Neural cell (in vitro differentiated cells): ENCODE data around the gene KRT16. TPM values are rescaled to one million over a fixed set of nuclear protein-coding genes. Genes with fewer than 3 reads are reported as not detected.
"Not testable (repeated sequence)": the region's sequence is repeated elsewhere in the genome, so short reads cannot be mapped to it uniquely, and the experiment has no call there.

ENCODE experiments used
- H2AFZ ChIP-seq: fragments of 200-600, 300-800 bp; sonication (generic), shearing (Covaris generic); 2 replicates; pipeline ENCODE4 v1.6.0; 2014; ENCODE audit warnings: low read depth, mild to moderate bottlenecking, antibody characterized with exemption, low read length, moderate library complexity
- H3F3A ChIP-seq: fragments of 200-600 bp; shearing (Covaris generic); 2 replicates; pipeline ENCODE4 v1.6.1; 2016; ENCODE audit warnings: mild to moderate bottlenecking, moderate library complexity, mixed read lengths, antibody characterized with exemption, low read length; ENCODE audit not compliant: insufficient read depth, poor library complexity, severe bottlenecking
- H3K27ac ChIP-seq: fragments of 200-600, 300-800 bp; sonication (generic), shearing (Covaris generic); 2 replicates; pipeline ENCODE4 v1.5.1; 2014; ENCODE audit warnings: mild to moderate bottlenecking, low read length, moderate library complexity
- H3K27me3 ChIP-seq: fragments of 300-800, 200-600 bp; sonication (generic), shearing (Covaris generic); 2 replicates; pipeline ENCODE4 v1.6.0; 2014; ENCODE audit warnings: mild to moderate bottlenecking, low read depth, low read length, moderate library complexity; ENCODE audit not compliant: insufficient read depth
- H3K36me3 ChIP-seq: fragments of 300-800, 200-600 bp; sonication (generic), shearing (Covaris generic); 2 replicates; pipeline ENCODE4 v1.5.1; 2014; ENCODE audit warnings: mild to moderate bottlenecking, antibody characterized with exemption, low read length, moderate library complexity; ENCODE audit not compliant: insufficient read depth
- H3K4me2 ChIP-seq: fragments of 300-800, 200-600 bp; sonication (generic), shearing (Covaris generic); 2 replicates; pipeline ENCODE4 v1.6.0; 2014; ENCODE audit warnings: mild to moderate bottlenecking, low read length
- H3K4me3 ChIP-seq: fragments of 300-800, 200-600 bp; sonication (generic), shearing (Covaris generic); 2 replicates; pipeline ENCODE4 v1.5.1; 2014; ENCODE audit warnings: mild to moderate bottlenecking, low read length, moderate library complexity
- H3K79me2 ChIP-seq: fragments of 200-600 bp; shearing (Covaris generic); replicated peaks from 2 replicates; pipeline ENCODE4 v1.6.0; 2014; ENCODE audit warnings: mild to moderate bottlenecking, low read length, moderate library complexity; ENCODE audit not compliant: insufficient read depth
- H3K9ac ChIP-seq: fragments of 300-800, 200-600 bp; sonication (generic), shearing (Covaris generic); 2 replicates; pipeline ENCODE4 v1.6.1; 2016; ENCODE audit warnings: mild to moderate bottlenecking, low read length, mixed read lengths
- H3K9me2 ChIP-seq: fragments of 200-600 bp; shearing (Covaris generic); 2 replicates; pipeline ENCODE4 v1.6.1; 2016; ENCODE audit warnings: mild to moderate bottlenecking, low read length, mixed read lengths; ENCODE audit not compliant: insufficient read depth
- H3K9me3 ChIP-seq: fragments of 200-600, 300-800 bp; sonication (generic), shearing (Covaris generic); 2 replicates; pipeline ENCODE4 v1.6.1; 2016; ENCODE audit warnings: mild to moderate bottlenecking, mixed run types, low read length, moderate library complexity, mixed read lengths
- H4K20me1 ChIP-seq: fragments of 200-600 bp; shearing (Covaris generic); 2 replicates; pipeline ENCODE4 v1.6.1; 2016; ENCODE audit warnings: mild to moderate bottlenecking, mixed run types; ENCODE audit not compliant: insufficient read depth
- CTCF ChIP-seq: fragments of 450-650 bp; IDR thresholded peaks from 2 replicates; pipeline ENCODE4 v1.5.1; 2014; ENCODE audit warnings: antibody characterized with exemption, mild to moderate bottlenecking, moderate library complexity; ENCODE audit not compliant: poor library complexity, severe bottlenecking
- EZH2 ChIP-seq: fragments of 200-600, 300-800 bp; shearing (Covaris generic), sonication (generic); IDR thresholded peaks from 2 replicates; pipeline ENCODE4 v1.6.1; 2014; ENCODE audit warnings: antibody characterized with exemption, low read length, borderline replicate concordance, mild to moderate bottlenecking; ENCODE audit not compliant: insufficient read depth, poor library complexity, severe bottlenecking
- MXI1 ChIP-seq: fragments of 450-650 bp; conservative IDR thresholded peaks from 2 replicates; pipeline ENCODE4 v1.6.1; 2014; ENCODE audit warnings: antibody characterized with exemption, mild to moderate bottlenecking; ENCODE audit not compliant: poor library complexity, severe bottlenecking
- POLR2AphosphoS5 ChIP-seq: IDR thresholded peaks from 2 replicates; pipeline ENCODE4 v1.6.1; 2012
- RAD21 ChIP-seq: fragments of 450-650 bp; conservative IDR thresholded peaks from 2 replicates; pipeline ENCODE4 v1.6.1; 2014; ENCODE audit warnings: antibody characterized with exemption, mild to moderate bottlenecking, moderate library complexity
- REST ChIP-seq: IDR thresholded peaks from 2 replicates; pipeline ENCODE4 v1.6.1; 2012; ENCODE audit warnings: borderline replicate concordance
- SMC3 ChIP-seq: fragments of 450-650 bp; conservative IDR thresholded peaks from 2 replicates; pipeline ENCODE4 v1.6.1; 2014; ENCODE audit warnings: antibody characterized with exemption, mild to moderate bottlenecking, moderate library complexity; ENCODE audit not compliant: poor library complexity
- TAF1 ChIP-seq: IDR thresholded peaks from 2 replicates; pipeline ENCODE4 v1.6.1; 2012; ENCODE audit warnings: low read depth
- polyA plus RNA-seq: library from polyadenylated mRNA; depleted of rRNA; stranded (reverse); fragments of >200 nt; gene quantifications from 2 replicates; pipeline ENCODE4 v1.2.3, GENCODE V29; 2014

The KRT16 gene
- polyA plus RNA-seq, 1 donor from 2014 or later: not detected

- H3K4me3 ChIP-seq: no peak overlapping the region
- H3K4me2 ChIP-seq: no peak overlapping the region
- no peaks in the 10 kb centered on the region for H3K36me3 ChIP-seq
- H4K20me1 ChIP-seq: no peaks in the 10 kb centered on the region
- TF ChIP-seq EZH2 (no peak), RAD21 (no peak), MXI1 (no peak)
- no peaks in the 10 kb centered on the region for H3K9me3 ChIP-seq
- no peak overlapping the region for H2AFZ ChIP-seq
- H3K79me2 ChIP-seq: no peaks in the 10 kb centered on the region
- H3K27ac ChIP-seq: no peak overlapping the region
- H3K9me2 ChIP-seq: no peaks in the 10 kb centered on the region
- no peaks in the 10 kb centered on the region for H3K27me3 ChIP-seq
- H3F3A ChIP-seq: no peaks in the 10 kb centered on the region
- H3K9ac ChIP-seq: no peak overlapping the region
These were observed 8.2 kb upstream of the KRT16 start for GRCh38 chr17:41620583-41621434.

- H3K9me3 ChIP-seq, H3K9me2 ChIP-seq, H3K4me2 ChIP-seq, H3F3A ChIP-seq, H3K79me2 ChIP-seq, H3K27me3 ChIP-seq, H3K4me3 ChIP-seq, H2AFZ ChIP-seq, H3K27ac ChIP-seq, H3K36me3 ChIP-seq, H3K9ac ChIP-seq, H4K20me1 ChIP-seq: not testable (repeated sequence)
These were observed 7.5 kb upstream of the KRT16 start for GRCh38 chr17:41619927-41620582.

- Histone ChIP-seq H3K36me3 (no peaks in the 10 kb centered on the region), H3K27me3 (no peaks in the 10 kb centered on the region), H3F3A (no peaks in the 10 kb centered on the region), H3K9me2 (no peaks in the 10 kb centered on the region), H3K9ac (no peak overlapping the region), H3K4me3 (no peak overlapping the region), H3K9me3 (no peaks in the 10 kb centered on the region), H4K20me1 (no peaks in the 10 kb centered on the region), H3K4me2 (no peak overlapping the region), H3K27ac (no peak overlapping the region), H2AFZ (no peak overlapping the region), H3K79me2 (no peaks in the 10 kb centered on the region)
- no peak for TF ChIP-seq SMC3
- no peak for TF ChIP-seq TAF1
- TF ChIP-seq REST: no peak
- TF ChIP-seq MXI1: no peak
- TF ChIP-seq RAD21: no peak
- no peak for TF ChIP-seq POLR2AphosphoS5
- no peak for TF ChIP-seq EZH2
- TF ChIP-seq CTCF: no peak
These were observed 6.7 kb upstream of the KRT16 start for GRCh38 chr17:41619036-41619926.
